HEK293T (cell line): ENCODE data around the gene TTBK1.

Experiments
- CTCF ChIA-PET: fragments of 350-600 bp; formaldehyde crosslinking; extraction: SDS; loops from one replicate; lab custom pipeline; 2021; ENCODE audit warnings: antibody characterized with exemption, inconsistent platforms; lab: Yijun Ruan, JAX
- POLR2A ChIA-PET: fragments of 350-600 bp; formaldehyde crosslinking; extraction: SDS; loops from one replicate; lab custom pipeline; 2020; ENCODE audit warnings: antibody characterized with exemption, inconsistent platforms; lab: Yijun Ruan, JAX
- DNase-seq: peaks from one replicate; pipeline ENCODE4 v3.0.0; 2012; ENCODE audit warnings: mixed read lengths; ENCODE audit errors: extremely low spot score
- ARNT ChIP-seq: fragments of 450-650 bp; IDR thresholded peaks from 2 replicates; pipeline ENCODE4 v1.6.1; 2017; ENCODE audit warnings: mild to moderate bottlenecking
- BHLHE40 ChIP-seq: fragments of 450-650 bp; IDR thresholded peaks from 2 replicates; pipeline ENCODE4 v1.6.1; 2016; ENCODE audit warnings: mild to moderate bottlenecking, moderate library complexity, borderline replicate concordance
- CTBP1 ChIP-seq: fragments of 450-650 bp; IDR thresholded peaks from 2 replicates; pipeline ENCODE4 v1.6.1; 2016; ENCODE audit warnings: borderline replicate concordance
- ELF4 ChIP-seq: fragments of 450-650 bp; IDR thresholded peaks from 2 replicates; pipeline ENCODE4 v1.6.1; 2017; ENCODE audit warnings: antibody characterized with exemption
- FOXA1 ChIP-seq: fragments of 450-650 bp; IDR thresholded peaks from 2 replicates; pipeline ENCODE4 v1.6.1; 2016; ENCODE audit warnings: mild to moderate bottlenecking
- FOXK2 ChIP-seq: fragments of 450-650 bp; IDR thresholded peaks from 2 replicates; pipeline ENCODE4 v1.6.1; 2016; ENCODE audit warnings: mild to moderate bottlenecking
- FOXM1 ChIP-seq: fragments of 450-650 bp; IDR thresholded peaks from 2 replicates; pipeline ENCODE4 v1.6.1; 2017; ENCODE audit warnings: mild to moderate bottlenecking, borderline replicate concordance
- HDGF ChIP-seq: fragments of 450-650 bp; IDR thresholded peaks from 2 replicates; pipeline ENCODE4 v1.6.1; 2017; ENCODE audit warnings: antibody characterized with exemption, borderline replicate concordance
- L3MBTL2 ChIP-seq: fragments of 450-650 bp; conservative IDR thresholded peaks from 2 replicates; pipeline ENCODE4 v1.6.1; 2016; ENCODE audit warnings: mild to moderate bottlenecking
- LEF1 ChIP-seq: fragments of 450-650 bp; IDR thresholded peaks from 2 replicates; pipeline ENCODE4 v1.6.1; 2017; ENCODE audit warnings: mild to moderate bottlenecking, borderline replicate concordance
- NFRKB ChIP-seq: fragments of 450-650 bp; IDR thresholded peaks from 2 replicates; pipeline ENCODE4 v1.6.1; 2016; ENCODE audit warnings: mild to moderate bottlenecking, moderate library complexity
- SP1 ChIP-seq: fragments of 450-650 bp; IDR thresholded peaks from 2 replicates; pipeline ENCODE4 v1.6.1; 2017
- SUZ12 ChIP-seq: fragments of 450-650 bp; IDR thresholded peaks from 2 replicates; pipeline ENCODE4 v1.6.1; 2016; ENCODE audit warnings: mild to moderate bottlenecking
- TARDBP ChIP-seq: fragments of 450-650 bp; IDR thresholded peaks from 2 replicates; pipeline ENCODE4 v1.6.1; 2016
- ZNF384 ChIP-seq: fragments of 450-650 bp; IDR thresholded peaks from 2 replicates; pipeline ENCODE4 v1.6.1; 2016
- TF ChIP-seq, protein P1 (sequence below): fragments of 450-650 bp; IDR thresholded peaks from 2 replicates; pipeline ENCODE4 v1.6.1; 2016

The TTBK1 gene

GRCh38 chr6:43258180-43258579, 14.9 kb downstream of the TTBK1 start:
- ChIA-PET POLR2A (interaction anchor here (1.0 kb wide), 2 partner anchors 11 to 111 kb away, joined by 3 read pairs; partner anchors contain the start of gene ZNF318), CTCF (no interaction called here)
- TF ChIP-seq SUZ12: no peak
- TF ChIP-seq HDGF: no peak
- TF ChIP-seq BHLHE40: no peak
- TF ChIP-seq FOXK2: no peak
- no peak for TF ChIP-seq NFRKB
- TF ChIP-seq FOXM1: no peak
- no peak for TF ChIP-seq ZNF384
- TF ChIP-seq, protein P1, sequence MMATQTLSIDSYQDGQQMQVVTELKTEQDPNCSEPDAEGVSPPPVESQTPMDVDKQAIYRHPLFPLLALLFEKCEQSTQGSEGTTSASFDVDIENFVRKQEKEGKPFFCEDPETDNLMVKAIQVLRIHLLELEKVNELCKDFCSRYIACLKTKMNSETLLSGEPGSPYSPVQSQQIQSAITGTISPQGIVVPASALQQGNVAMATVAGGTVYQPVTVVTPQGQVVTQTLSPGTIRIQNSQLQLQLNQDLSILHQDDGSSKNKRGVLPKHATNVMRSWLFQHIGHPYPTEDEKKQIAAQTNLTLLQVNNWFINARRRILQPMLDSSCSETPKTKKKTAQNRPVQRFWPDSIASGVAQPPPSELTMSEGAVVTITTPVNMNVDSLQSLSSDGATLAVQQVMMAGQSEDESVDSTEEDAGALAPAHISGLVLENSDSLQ: no peak
- no peak for TF ChIP-seq ELF4
- TF ChIP-seq ARNT: no peak
- no peak for TF ChIP-seq LEF1
- no peak for TF ChIP-seq L3MBTL2
- TF ChIP-seq CTBP1: no peak
- TF ChIP-seq TARDBP: no peak
- no peak for DNase-seq

GRCh38 chr6:43258807-43259686, 15.8 kb downstream of the TTBK1 start:
- no peak for TF ChIP-seq TARDBP
- TF ChIP-seq HDGF: no peak
- TF ChIP-seq CTBP1: no peak
- TF ChIP-seq SUZ12: no peak
- TF ChIP-seq SP1: no peak
- no peak for TF ChIP-seq NFRKB
- TF ChIP-seq FOXM1: no peak
- TF ChIP-seq, protein P1: no peak
- no peak for TF ChIP-seq BHLHE40
- no peak for DNase-seq
- POLR2A ChIA-PET: interaction anchor here (1.0 kb wide), 2 partner anchors 12 to 110 kb away, joined by 3 read pairs; partner anchors contain the start of gene ZNF318
- CTCF ChIA-PET: no interaction called here

GRCh38 chr6:43260791-43261190, 17.5 kb downstream of the TTBK1 start:
- CTCF ChIA-PET: interaction anchor here (0.6 kb wide), 1 partner anchor 18 kb away, joined by 3 read pairs; no protein-coding TSS in a partner anchor
- no peak for TF ChIP-seq ARNT
- TF ChIP-seq NFRKB: no peak
- no peak for TF ChIP-seq SP1
- TF ChIP-seq HDGF: no peak
- no peak for TF ChIP-seq ZNF384
- TF ChIP-seq FOXA1: no peak
- TF ChIP-seq CTBP1: no peak
- no peak for TF ChIP-seq L3MBTL2
- TF ChIP-seq LEF1: no peak
- TF ChIP-seq BHLHE40: no peak
- TF ChIP-seq FOXK2: no peak
- no peak for TF ChIP-seq FOXM1
- no peak for TF ChIP-seq TARDBP
- TF ChIP-seq ELF4: no peak
- TF ChIP-seq, protein P1: no peak
- DNase-seq: no peak
- POLR2A ChIA-PET: no interaction called here

GRCh38 chr6:43261198-43261597, 17.9 kb downstream of the TTBK1 start:
- no peak for DNase-seq
- ChIA-PET CTCF (interaction anchor here (0.6 to 2.7 kb wide), 4 partner anchors 10 to 83 kb away, joined by 3 to 11 read pairs (median 6); no protein-coding TSS in a partner anchor), POLR2A (interaction anchor here (1.1 kb wide), 1 partner anchor 515 kb away, joined by 3 read pairs; the partner anchor contains the start of gene TBCC)
- TF ChIP-seq TARDBP (no peak), FOXA1 (no peak), HDGF (no peak), BHLHE40 (no peak), FOXM1 (no peak), L3MBTL2 (no peak), ARNT (no peak), SP1 (no peak)

DNA sequence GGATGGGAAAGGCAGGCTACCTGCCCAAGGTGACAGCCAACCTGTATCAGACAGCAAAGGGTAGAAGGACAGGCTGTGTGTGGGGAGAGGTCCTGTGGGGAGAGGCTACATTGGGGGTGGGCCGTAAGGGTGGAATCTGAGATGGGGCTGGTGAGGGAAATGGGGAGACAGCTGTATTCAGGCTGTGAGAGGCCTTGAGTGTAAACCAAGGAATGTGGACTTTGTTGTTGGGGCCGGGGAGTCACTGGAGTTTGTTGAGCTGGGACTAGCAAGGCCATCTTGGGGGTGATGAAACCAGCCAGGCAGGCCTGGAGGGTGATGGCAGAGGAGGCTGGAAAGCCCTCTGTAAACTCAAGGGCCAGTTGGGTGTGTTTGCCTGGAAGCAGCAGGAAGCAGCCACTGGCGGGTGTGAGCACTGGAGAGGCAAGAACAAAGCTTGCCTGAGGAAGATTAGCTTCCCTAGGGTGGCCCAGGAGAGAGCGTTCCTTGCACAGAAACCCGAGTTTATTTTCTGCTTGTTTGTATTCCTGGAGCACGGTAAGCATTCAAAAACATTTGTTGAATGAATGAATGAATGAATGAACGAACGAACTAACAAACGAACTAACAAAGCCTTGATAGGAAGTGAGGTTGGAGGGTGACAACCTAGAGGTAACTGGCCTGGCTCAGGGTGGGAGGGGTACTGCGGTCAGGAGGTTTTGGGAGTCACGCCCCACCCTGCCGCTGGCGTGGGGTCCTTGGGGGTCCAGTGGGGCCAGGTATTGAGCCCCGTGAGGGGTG, 18.9 kb downstream of the TTBK1 start:
- TF ChIP-seq ARNT (no peak), HDGF (no peak), CTBP1 (no peak), ELF4 (no peak), LEF1 (no peak), L3MBTL2 (no peak), FOXA1 (no peak), SUZ12 (no peak), TARDBP (no peak), ZNF384 (no peak), FOXK2 (no peak), NFRKB (no peak), SP1 (no peak)
- ChIA-PET POLR2A (interaction anchor here (0.6 to 1.2 kb wide), 4 partner anchors 11 to 516 kb away, joined by 3 to 6 read pairs (median 3); partner anchors contain the start of gene TBCC), CTCF (interaction anchor here (1.2 to 2.7 kb wide), 3 partner anchors 25 to 313 kb away, joined by 3 to 11 read pairs (median 4); no protein-coding TSS in a partner anchor)
- no peak for DNase-seq
